ENCODE data around the gene PCDHGB6. TPM values are rescaled to one million over a fixed set of nuclear protein-coding genes. Genes with fewer than 3 reads are reported as not detected.
A peak's percentile ranks its signal among the peaks of the same experiment; 100 is the strongest.
"Not testable (repeated sequence)": the region's sequence is repeated elsewhere in the genome, so short reads cannot be mapped to it uniquely, and the experiment has no call there.

PCDHGB6 gene
- total and polyA plus RNA-seq, 2 donors, result 0.61 to 1.1 TPM

GRCh38 chr5:141397756-141398551 lies 9.9 kb upstream of the PCDHGB6 start, which contains the start of gene PCDHGB5:
Gene PCDHGB5 (plus strand): TSS chr5:141397947. CDS start chr5:141398128, 181 bp downstream.
- not testable (repeated sequence) for H3K36me3 ChIP-seq (ENCODE audit: control insufficient read depth in 2 of 2, insufficient read depth in 2 of 2, low read length in 1 of 2); H3K4me1 ChIP-seq (ENCODE audit: control insufficient read depth in 2 of 2, insufficient read depth in 2 of 2, low read length in 2 of 2); H3K27ac ChIP-seq (ENCODE audit: low read depth in 1 of 2, low read length in 1 of 2)
- H3K27me3 ChIP-seq (ENCODE audit: control insufficient read depth in 2 of 2, insufficient read depth in 1 of 2, low read length in 1 of 2), result peaks cover 2 to 67% of the 10 kb centered on the region in 2 donors
- 14% methylated on average over 25 of the region's 43 CpGs for WGBS
- DNase-seq (ENCODE audit: low read depth in 6 of 9, low spot score in 9 of 9), result peak in 1 of 9 donors; percentile 32
- peaks cover 11 to 36% of the 10 kb centered on the region in 2 donors for H3K9me3 ChIP-seq (ENCODE audit: control insufficient read depth in 2 of 2, insufficient read depth in 1 of 2, low read length in 1 of 2)
- peak within 1 kb of the TSS in 1 of 2 donors; percentile 8 for H3K4me3 ChIP-seq (ENCODE audit: low read length in 2 of 2)

- H3K36me3 ChIP-seq (ENCODE audit: control insufficient read depth in 2 of 2, insufficient read depth in 2 of 2, low read length in 1 of 2), result no peaks in the 10 kb centered on the region
Observed at GRCh38 chr5:141398608-141399007, 9.2 kb upstream of the PCDHGB6 start.

GRCh38 chr5:141399555-141400258 lies 8.1 kb upstream of the PCDHGB6 start:
- H3K36me3 ChIP-seq (ENCODE audit: control insufficient read depth in 2 of 2, insufficient read depth in 2 of 2, low read length in 1 of 2), result no peaks in the 10 kb centered on the region
- peaks cover 2 to 67% of the 10 kb centered on the region in 2 donors for H3K27me3 ChIP-seq (ENCODE audit: control insufficient read depth in 2 of 2, insufficient read depth in 1 of 2, low read length in 1 of 2)
- H3K4me1 ChIP-seq (ENCODE audit: control insufficient read depth in 2 of 2, insufficient read depth in 2 of 2, low read length in 2 of 2), result no peaks in the 10 kb centered on the region
- no peak for DNase-seq (ENCODE audit: low read depth in 6 of 9, low spot score in 9 of 9)
- H3K9me3 ChIP-seq (ENCODE audit: control insufficient read depth in 2 of 2, insufficient read depth in 1 of 2, low read length in 1 of 2), result peaks cover 4 to 28% of the 10 kb centered on the region in 2 donors
- H3K4me3 ChIP-seq (ENCODE audit: low read length in 2 of 2), result no peak overlapping the region
- WGBS, result 38% methylated on average over 61 of the region's 61 CpGs
- H3K27ac ChIP-seq (ENCODE audit: low read depth in 1 of 2, low read length in 1 of 2), result no peak overlapping the region

More at GRCh38 chr5:141398608-141399007, 9.2 kb upstream of the PCDHGB6 start:
- DNase-seq (ENCODE audit: low read depth in 6 of 9, low spot score in 9 of 9), result no peak
- no peak overlapping the region for H3K27ac ChIP-seq (ENCODE audit: low read depth in 1 of 2, low read length in 1 of 2)
- no peaks in the 10 kb centered on the region for H3K4me1 ChIP-seq (ENCODE audit: control insufficient read depth in 2 of 2, insufficient read depth in 2 of 2, low read length in 2 of 2)
- H3K9me3 ChIP-seq (ENCODE audit: control insufficient read depth in 2 of 2, insufficient read depth in 1 of 2, low read length in 1 of 2), result peaks cover 8 to 37% of the 10 kb centered on the region in 2 donors
- H3K4me3 ChIP-seq (ENCODE audit: low read length in 2 of 2), result no peak overlapping the region
- peaks cover 2 to 67% of the 10 kb centered on the region in 2 donors for H3K27me3 ChIP-seq (ENCODE audit: control insufficient read depth in 2 of 2, insufficient read depth in 1 of 2, low read length in 1 of 2)
- 28% methylated on average over 15 of the region's 15 CpGs for WGBS

GRCh38 chr5:141402553-141403243 lies 5.1 kb upstream of the PCDHGB6 start, which contains the start of gene PCDHGA9:
Gene PCDHGA9 (plus strand): TSS chr5:141402778. CDS start chr5:141402953, 175 bp downstream.
- 23% methylated on average over 27 of the region's 27 CpGs for WGBS
- Histone ChIP-seq H3K27ac (ENCODE audit: low read depth in 1 of 2, low read length in 1 of 2) (no peak within 1 kb of the TSS), H3K4me3 (ENCODE audit: low read length in 2 of 2) (no peak within 1 kb of the TSS), H3K27me3 (ENCODE audit: control insufficient read depth in 2 of 2, insufficient read depth in 1 of 2, low read length in 1 of 2) (peaks cover 3 to 68% of the 10 kb centered on the region in 2 donors), H3K9me3 (ENCODE audit: control insufficient read depth in 2 of 2, insufficient read depth in 1 of 2, low read length in 1 of 2) (peaks cover 4 to 27% of the 10 kb centered on the region in 2 donors), H3K36me3 (ENCODE audit: control insufficient read depth in 2 of 2, insufficient read depth in 2 of 2, low read length in 1 of 2) (no peaks in the 10 kb centered on the region), H3K4me1 (ENCODE audit: control insufficient read depth in 2 of 2, insufficient read depth in 2 of 2, low read length in 2 of 2) (no peaks in the 10 kb centered on the region)
- peak in 1 of 9 donors; percentile 27 for DNase-seq (ENCODE audit: low read depth in 6 of 9, low spot score in 9 of 9)

- H3K4me1 ChIP-seq (ENCODE audit: control insufficient read depth in 2 of 2, insufficient read depth in 2 of 2, low read length in 2 of 2), result no peaks in the 10 kb centered on the region
- peaks cover 7 to 34% of the 10 kb centered on the region in 2 donors for H3K9me3 ChIP-seq (ENCODE audit: control insufficient read depth in 2 of 2, insufficient read depth in 1 of 2, low read length in 1 of 2)
- H3K36me3 ChIP-seq (ENCODE audit: control insufficient read depth in 2 of 2, insufficient read depth in 2 of 2, low read length in 1 of 2), result no peaks in the 10 kb centered on the region
- peaks cover 5 to 70% of the 10 kb centered on the region in 2 donors for H3K27me3 ChIP-seq (ENCODE audit: control insufficient read depth in 2 of 2, insufficient read depth in 1 of 2, low read length in 1 of 2)
- DNase-seq (ENCODE audit: low read depth in 6 of 9, low spot score in 9 of 9), result no peak
- no peak overlapping the region for H3K4me3 ChIP-seq (ENCODE audit: low read length in 2 of 2)
- WGBS, result 37% methylated on average over 22 of the region's 22 CpGs
- no peak overlapping the region for H3K27ac ChIP-seq (ENCODE audit: low read depth in 1 of 2, low read length in 1 of 2)
Observed at GRCh38 chr5:141403387-141403786, 4.4 kb upstream of the PCDHGB6 start.

- WGBS, result 35% methylated on average over 64 of the region's 64 CpGs
- H3K27ac ChIP-seq (ENCODE audit: low read depth in 1 of 2, low read length in 1 of 2), result no peak overlapping the region
- no peak for DNase-seq (ENCODE audit: low read depth in 6 of 9, low spot score in 9 of 9)
- H3K9me3 ChIP-seq (ENCODE audit: control insufficient read depth in 2 of 2, insufficient read depth in 1 of 2, low read length in 1 of 2), result peaks cover 13 to 34% of the 10 kb centered on the region in 2 donors
- H3K4me1 ChIP-seq (ENCODE audit: control insufficient read depth in 2 of 2, insufficient read depth in 2 of 2, low read length in 2 of 2), result peaks cover 0 to 4% of the 10 kb centered on the region in 2 donors
- H3K27me3 ChIP-seq (ENCODE audit: control insufficient read depth in 2 of 2, insufficient read depth in 1 of 2, low read length in 1 of 2), result peaks cover 31 to 79% of the 10 kb centered on the region in 2 donors
- no peak overlapping the region for H3K4me3 ChIP-seq (ENCODE audit: low read length in 2 of 2)
- no peaks in the 10 kb centered on the region for H3K36me3 ChIP-seq (ENCODE audit: control insufficient read depth in 2 of 2, insufficient read depth in 2 of 2, low read length in 1 of 2)
Observed at GRCh38 chr5:141409598-141410306, 1.9 kb downstream of the PCDHGB6 start.

- Histone ChIP-seq H3K4me1 (ENCODE audit: control insufficient read depth in 2 of 2, insufficient read depth in 2 of 2, low read length in 2 of 2) (peaks cover 0 to 4% of the 10 kb centered on the region in 2 donors), H3K4me3 (ENCODE audit: low read length in 2 of 2) (no peak overlapping the region), H3K9me3 (ENCODE audit: control insufficient read depth in 2 of 2, insufficient read depth in 1 of 2, low read length in 1 of 2) (peaks cover 13 to 34% of the 10 kb centered on the region in 2 donors), H3K27ac (ENCODE audit: low read depth in 1 of 2, low read length in 1 of 2) (no peak overlapping the region), H3K27me3 (ENCODE audit: control insufficient read depth in 2 of 2, insufficient read depth in 1 of 2, low read length in 1 of 2) (peaks cover 38 to 89% of the 10 kb centered on the region in 2 donors), H3K36me3 (ENCODE audit: control insufficient read depth in 2 of 2, insufficient read depth in 2 of 2, low read length in 1 of 2) (no peaks in the 10 kb centered on the region)
- no peak for DNase-seq (ENCODE audit: low read depth in 6 of 9, low spot score in 9 of 9)
- 71% methylated on average over 3 of the region's 3 CpGs for WGBS
Observed at GRCh38 chr5:141411575-141411974, 3.8 kb downstream of the PCDHGB6 start.

GRCh38 chr5:141412854-141413539 lies 5.2 kb downstream of the PCDHGB6 start, which contains the start of gene PCDHGA10:
Gene PCDHGA10 (plus strand): TSS chr5:141412987. CDS start chr5:141413176, 189 bp downstream.
- peaks cover 0 to 4% of the 10 kb centered on the region in 2 donors for H3K4me1 ChIP-seq (ENCODE audit: control insufficient read depth in 2 of 2, insufficient read depth in 2 of 2, low read length in 2 of 2)
- peaks cover 44 to 94% of the 10 kb centered on the region in 2 donors for H3K27me3 ChIP-seq (ENCODE audit: control insufficient read depth in 2 of 2, insufficient read depth in 1 of 2, low read length in 1 of 2)
- H3K4me3 ChIP-seq (ENCODE audit: low read length in 2 of 2), result peak within 1 kb of the TSS; percentile 29 to 39
- H3K9me3 ChIP-seq (ENCODE audit: control insufficient read depth in 2 of 2, insufficient read depth in 1 of 2, low read length in 1 of 2), result peaks cover 13 to 30% of the 10 kb centered on the region in 2 donors
- H3K36me3 ChIP-seq (ENCODE audit: control insufficient read depth in 2 of 2, insufficient read depth in 2 of 2, low read length in 1 of 2), result no peaks in the 10 kb centered on the region
- 12% methylated on average over 31 of the region's 31 CpGs for WGBS
- DNase-seq (ENCODE audit: low read depth in 6 of 9, low spot score in 9 of 9), result peak in 3 of 9 donors; percentile 32 to 67 (median 55)
- no peak within 1 kb of the TSS for H3K27ac ChIP-seq (ENCODE audit: low read depth in 1 of 2, low read length in 1 of 2)
